OCI-LY3 (cell line): ENCODE measurements around the gene UGT2B7.
"Not testable (repeated sequence)": the region's sequence is repeated elsewhere in the genome, so short reads cannot be mapped to it uniquely, and the experiment has no call there.

Experiments
- CTCF ChIP-seq: fragments of 200-600, 300-600 bp; sonication (generic); IDR thresholded peaks from 2 replicates; pipeline ENCODE4 v1.5.1; 2014; ENCODE audit warnings: antibody characterized with exemption, low read length, low read depth
- EZH2phosphoT487 ChIP-seq: fragments of 200-600 bp; shearing (Covaris generic); IDR thresholded peaks from 2 replicates; pipeline ENCODE4 v1.6.1; 2018; ENCODE audit warnings: antibody characterized with exemption, mixed run types, low read depth

- TF ChIP-seq CTCF, EZH2phosphoT487: not testable (repeated sequence)
Observed at GRCh38 chr4:69053309-69053885, 42.9 kb upstream of the UGT2B7 start.
